GM12878 (cell line): ENCODE results near the gene PHOSPHO1. TPM values are rescaled to one million over a fixed set of nuclear protein-coding genes. Genes with fewer than 3 reads are reported as not detected.

Experiments
- ATAC-seq: fragments of 200-7000 bp; cut with Tn5 transposase; 3 replicates; pipeline ENCODE4 v1.9.1; 2020; ENCODE audit warnings: mild to moderate bottlenecking, moderate library complexity
- BruUV-seq: library from RNA; stranded (reverse); fragments of 400-500 nt; replicated peaks from 2 replicates; lab custom pipeline; 2021; lab: Mats Ljungman, UMichigan
- CTCF ChIA-PET: fragments of 300-600 bp; sonication (Branson Sonifier 250); formaldehyde crosslinking; extraction: SDS; loops from one replicate; lab custom pipeline; 2021; ENCODE audit warnings: inconsistent platforms; lab: Yijun Ruan, JAX
- POLR2A ChIA-PET: fragments of 350-600 bp; formaldehyde crosslinking; extraction: SDS; loops from one replicate; lab custom pipeline; 2021; ENCODE audit warnings: inconsistent platforms; lab: Charles Lee
- RAD21 ChIA-PET: fragments of 300-600 bp; sonication (Branson Sonifier 250); formaldehyde crosslinking; loops from one replicate; lab custom pipeline; 2023; ENCODE audit warnings: antibody characterized with exemption; ENCODE audit not compliant: unreplicated experiment; lab: Charles Lee
- SMC1A ChIA-PET: fragments of 300-600 bp; sonication (Branson Sonifier 250); formaldehyde crosslinking; loops from one replicate; lab custom pipeline; 2023; ENCODE audit not compliant: unreplicated experiment, uncharacterized antibody; lab: Charles Lee
- DNase-seq: peaks from one replicate; pipeline ENCODE4 v3.0.0-alpha.2; 2011; ENCODE audit warnings: low read depth, low spot score
- FAIRE-seq: peaks from 3 replicates; lab custom pipeline; 2011; peaks lifted over from hg19 to GRCh38; lab: Jason Lieb, UNC
- H2AFZ ChIP-seq: 2 replicates; pipeline ENCODE4 v1.6.0; 2011; ENCODE audit warnings: low read depth, low read length, control low read depth; ENCODE audit not compliant: control insufficient read depth
- H3K27ac ChIP-seq: 2 replicates; pipeline ENCODE4 v1.5.1; 2011; ENCODE audit warnings: control low read depth; ENCODE audit not compliant: control insufficient read depth, insufficient read depth
- H3K27me3 ChIP-seq, 2 experiments: replicated peaks in 1 of 2; 2 replicates each; pipeline versions ENCODE4 v1.6.0 to v1.6.1; 2011; ENCODE audit warnings: low read length in 1 of 2; ENCODE audit not compliant: control insufficient read depth in 2 of 2, insufficient read depth in 2 of 2
- H3K36me3 ChIP-seq, 2 experiments: 2 replicates each; pipeline ENCODE4 v1.5.1; 2011; ENCODE audit warnings: low read length in 1 of 2; ENCODE audit not compliant: control insufficient read depth in 2 of 2, insufficient read depth in 2 of 2
- H3K4me1 ChIP-seq: 2 replicates; pipeline ENCODE4 v1.6.1; 2011; ENCODE audit warnings: mild to moderate bottlenecking, low read length, moderate library complexity, mixed read lengths; ENCODE audit not compliant: control insufficient read depth, insufficient read depth
- H3K4me2 ChIP-seq: 2 replicates; pipeline ENCODE4 v1.6.0; 2011; ENCODE audit warnings: control low read depth; ENCODE audit not compliant: control insufficient read depth, insufficient read depth
- H3K4me3 ChIP-seq: fragments of 200-600 bp; sonication (generic); 2 replicates; pipeline ENCODE4 v1.5.1; 2016
- H3K79me2 ChIP-seq: 2 replicates; pipeline ENCODE4 v1.6.0; 2011; ENCODE audit warnings: low read length; ENCODE audit not compliant: control insufficient read depth, insufficient read depth
- H3K9ac ChIP-seq: 2 replicates; pipeline ENCODE4 v1.8.0; 2011; ENCODE audit warnings: low read length, control low read depth, mixed read lengths; ENCODE audit not compliant: control insufficient read depth, insufficient read depth
- H3K9me3 ChIP-seq: replicated peaks from 3 replicates; pipeline ENCODE4 v1.5.1; 2011; ENCODE audit warnings: mild to moderate bottlenecking, low read length; ENCODE audit not compliant: control insufficient read depth, insufficient read depth
- H4K20me1 ChIP-seq: 2 replicates; pipeline ENCODE4 v1.6.0; 2011; ENCODE audit not compliant: control insufficient read depth, insufficient read depth
- CUX1 ChIP-seq: IDR thresholded peaks from 2 replicates; pipeline ENCODE4 v1.6.1; 2012; ENCODE audit warnings: improper control_type of control experiment, low read depth, low read length; ENCODE audit not compliant: insufficient replicate concordance
- E2F4 ChIP-seq: IDR thresholded peaks from 2 replicates; pipeline ENCODE4 v1.6.1; 2012; ENCODE audit warnings: low read depth, low read length, improper control_type of control experiment
- EED ChIP-seq: sonication (generic); IDR thresholded peaks from 2 replicates; pipeline ENCODE4 v1.6.1; 2016; ENCODE audit warnings: antibody characterized with exemption, low read depth
- GABPA ChIP-seq: IDR thresholded peaks from 2 replicates; pipeline ENCODE4 v1.6.1; 2014; ENCODE audit warnings: antibody characterized with exemption, low read depth, mild to moderate bottlenecking, inconsistent platforms
- HCFC1 ChIP-seq: fragments of 150-350 bp; IDR thresholded peaks from 2 replicates; pipeline ENCODE4 v1.6.1; 2014; ENCODE audit warnings: low read length
- IKZF2 ChIP-seq, 2 experiments: fragments of 450-650 bp; IDR thresholded peaks; 2 replicates each; pipeline ENCODE4 v1.6.1; 2017; ENCODE audit warnings: mild to moderate bottlenecking in 2 of 2, moderate library complexity in 2 of 2
- PKNOX1 ChIP-seq: fragments of 450-650 bp; IDR thresholded peaks from 2 replicates; pipeline ENCODE4 v1.6.1; 2016; ENCODE audit warnings: mild to moderate bottlenecking
- RUNX3 ChIP-seq: IDR thresholded peaks from 2 replicates; pipeline ENCODE4 v1.6.1; 2012; ENCODE audit warnings: low read length, inconsistent platforms
- SMAD1 ChIP-seq: fragments of 450-650 bp; IDR thresholded peaks from 2 replicates; pipeline ENCODE4 v1.6.1; 2018; ENCODE audit warnings: mild to moderate bottlenecking, low read depth; ENCODE audit not compliant: partially characterized antibody
- ZBTB40 ChIP-seq: fragments of 450-650 bp; IDR thresholded peaks from 2 replicates; pipeline ENCODE4 v1.6.1; 2016; ENCODE audit warnings: mild to moderate bottlenecking, moderate library complexity, borderline replicate concordance
- ZNF217 ChIP-seq: fragments of 450-650 bp; IDR thresholded peaks from 2 replicates; pipeline ENCODE4 v1.6.1; 2017; ENCODE audit warnings: antibody characterized with exemption, mild to moderate bottlenecking
- WGBS: methylation state at CpG from one replicate; pipeline ENCODE4 v1.1.6; 2016; ENCODE audit warnings: low lambda C conversion rate; ENCODE audit not compliant: insufficient replicate concordance, insufficient coverage; ENCODE audit errors: missing lambda C conversion rate; 5-methylcytosine and 5-hydroxymethylcytosine counted together
- in situ Hi-C: fragments of 300-500 bp; cut with MboI; formaldehyde crosslinking; loops from 9 replicates; pipeline ENCODE4 v1.14.3; 2018; ENCODE audit warnings: mixed read lengths
- intact Hi-C: fragments of 100-400 bp; cut with micrococcal nuclease; formaldehyde crosslinking; loops from one replicate; pipeline ENCODE4 v1.14.2; 2022; ENCODE audit not compliant: unreplicated experiment
- polyA plus RNA-seq, 11 experiments: library from polyadenylated mRNA; depleted of rRNA in 4 of 11; unstranded in 6 of 11; stranded (reverse) in 5 of 11; fragments of >200 nt; fragmentation: Nextera tagmentation in 4 of 11; fragmentation: Illumina TruSeq in 1 of 11; extraction: Ambion mirVana in 4 of 11; extraction: Trizol in 1 of 11; gene quantifications; 1 replicate in 1 of 11; 2 replicates in 10 of 11; pipeline versions ENCODE4 v1.2.1 to v1.2.3, GENCODE V29; 2011 to 2016; ENCODE audit warnings: inconsistent platforms in 2 of 11, missing spikeins in 2 of 11, low read depth in 1 of 11
- total RNA-seq, 4 experiments: library from RNA; depleted of rRNA in 3 of 4; stranded (reverse); fragments of >200 nt in 3 of 4; fragmentation: Illumina TruSeq in 1 of 4; extraction: Trizol in 1 of 4; gene quantifications; 2 replicates each; pipeline versions ENCODE4 v1.2.1 to v1.2.3, GENCODE V29; 2013 to 2021

The PHOSPHO1 gene
- total and polyA plus RNA-seq, 10 of the 15 experiments (the other 5 are each of a cell fraction or from before 2014, with no cell fraction given) = 0.03 to 1.5 (median 0.16) TPM; not detected in 2

- Histone ChIP-seq H3K36me3 (no peaks in the 10 kb centered on the region), H3K4me2 (no peak overlapping the region), H4K20me1 (no peaks in the 10 kb centered on the region), H3K79me2 (no peaks in the 10 kb centered on the region), H2AFZ (no peak overlapping the region), H3K9me3 (no peaks in the 10 kb centered on the region), H3K4me1 (peaks cover 28% of the 10 kb centered on the region), H3K9ac (no peak overlapping the region), H3K4me3 (no peak overlapping the region), H3K27ac (no peak overlapping the region), H3K27me3 (no peaks in the 10 kb centered on the region)
- FAIRE-seq (no peak), DNase-seq (no peak), ATAC-seq (no peak)
- no TSS peak for BruUV-seq
- ChIA-PET SMC1A (interaction anchor here (1.1 to 12.1 kb wide), 3 partner anchors 8 to 30 kb away, joined by 3 to 354 read pairs (median 3); partner anchors contain the start of genes ABI3 and GNGT2), CTCF (interaction anchor here (1.0 to 3.8 kb wide), 6 partner anchors 12 to 30 kb away, joined by 3 to 20 read pairs (median 4); no protein-coding TSS in a partner anchor), RAD21 (interaction anchor here (1.0 to 12.9 kb wide), 3 partner anchors 16 to 171 kb away, joined by 3 to 355 read pairs (median 3); partner anchors contain the start of genes ABI3 and GNGT2), POLR2A (interaction anchor here (1.2 to 16.8 kb wide), 2 partner anchors 16 to 27 kb away, joined by 3 to 537 read pairs; partner anchors contain the start of genes ABI3 and GNGT2)
- WGBS = 78% methylated on average over 5 of the region's 5 CpGs
- in situ Hi-C loops (no loop called here), intact Hi-C loops (loop anchor here (10.0 kb wide), 1 partner anchor 303 kb away; the partner anchor contains the start of gene ATP5MC1)
- TF ChIP-seq GABPA (no peak), ZNF217 (no peak), RUNX3 (no peak), SMAD1 (no peak), HCFC1 (no peak), ZBTB40 (no peak), E2F4 (no peak), PKNOX1 (no peak), IKZF2 (IDR thresholded peaks at IDR 0.05) (no peak), CUX1 (no peak), EED (no peak)
Measured at GRCh38 chr17:49197346-49197998, 33.1 kb downstream of the PHOSPHO1 start.
